ENCODE data around the gene LSAMP.

DNA sequence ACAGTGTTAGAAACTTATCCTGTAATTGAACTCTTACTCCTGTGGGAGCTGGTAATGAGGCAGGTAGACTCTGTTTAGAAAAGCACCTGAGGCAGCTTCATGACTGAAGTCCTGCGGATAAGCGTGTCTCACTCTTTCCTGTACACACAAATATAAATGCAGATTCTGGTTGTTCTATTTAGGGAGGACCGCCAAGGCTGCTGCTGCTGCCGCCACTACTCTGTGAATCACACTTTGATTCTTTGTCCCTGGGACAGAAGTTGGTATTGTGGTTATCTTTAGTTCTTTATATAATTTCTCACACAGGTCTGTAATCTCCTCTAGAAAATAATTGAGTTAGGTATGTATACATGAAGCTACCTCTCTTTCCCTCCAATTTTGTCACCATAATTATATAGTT is 3.6 kb downstream of the LSAMP start:
- TF ChIP-seq CTCF (IDR thresholded peaks at IDR 0.05) = no peak
- no peak for TF ChIP-seq POLR2A (IDR thresholded peaks at IDR 0.05)
- no peak for TF ChIP-seq EP300 (IDR thresholded peaks at IDR 0.05)
